A549 (cell line): ENCODE data around the gene PAQR6. TPM values are rescaled to one million over a fixed set of nuclear protein-coding genes. Genes with fewer than 3 reads are reported as not detected.

Source experiments
- ATAC-seq, 2 experiments: fragments of 200-7000 bp in 1 of 2; fragments of >200 bp in 1 of 2; cut with Nextera tagmentation in 1 of 2; cut with Tn5 transposase in 1 of 2; 3 replicates each; pipeline versions ENCODE4 v1.8.0 to v1.9.1; 2018 to 2020; ENCODE audit warnings: mild to moderate bottlenecking in 1 of 2, moderate library complexity in 1 of 2
- CTCF ChIA-PET: fragments of 300-600 bp; sonication (Branson Sonifier 250); formaldehyde crosslinking; extraction: SDS; loops from one replicate; lab custom pipeline; 2021; ENCODE audit warnings: antibody characterized with exemption, inconsistent platforms; lab: Yijun Ruan, JAX
- POLR2A ChIA-PET: fragments of 350-600 bp; formaldehyde crosslinking; extraction: SDS; loops from one replicate; lab custom pipeline; 2021; ENCODE audit warnings: antibody characterized with exemption, inconsistent platforms; lab: Yijun Ruan, JAX
- DNase-seq, 2 experiments: peaks; one replicate each; pipeline versions ENCODE4 v3.0.0 to v3.0.0-alpha.2; 2011 to 2016; ENCODE audit warnings: low read depth in 1 of 2, low spot score in 1 of 2
- FAIRE-seq: peaks from 2 replicates; lab custom pipeline; 2011; peaks lifted over from hg19 to GRCh38; lab: Jason Lieb, UNC
- H3K27ac ChIP-seq, 2 experiments: fragments of >200 bp; sonication (Bioruptor Twin); formaldehyde crosslinking; 3 replicates each; pipeline ENCODE4 v1.5.1; 2016 to 2017
- H3K4me1 ChIP-seq: fragments of >200 bp; sonication (Bioruptor Twin); formaldehyde crosslinking; 3 replicates; pipeline ENCODE4 v1.6.1; 2016
- H3K4me2 ChIP-seq: fragments of >200 bp; sonication (Bioruptor Twin); formaldehyde crosslinking; 3 replicates; pipeline ENCODE4 v1.6.1; 2016
- H3K4me3 ChIP-seq: fragments of >200 bp; sonication (Bioruptor Twin); formaldehyde crosslinking; 3 replicates; pipeline ENCODE4 v1.5.1; 2016
- H3K9me3 ChIP-seq: fragments of >200 bp; sonication (Bioruptor Twin); formaldehyde crosslinking; 3 replicates; pipeline ENCODE4 v1.6.1; 2016
- CBX8 ChIP-seq: fragments of 200-600 bp; sonication (generic); IDR thresholded peaks from 2 replicates; pipeline ENCODE4 v1.6.1; 2016
- ESRRA ChIP-seq: fragments of 150-350 bp; IDR thresholded peaks from 2 replicates; pipeline ENCODE4 v1.6.1; 2014; ENCODE audit warnings: mild to moderate bottlenecking, low read length, borderline replicate concordance
- FOSB ChIP-seq: fragments of 250-450 bp; sonication (Bioruptor Pico); IDR thresholded peaks from 2 replicates; pipeline ENCODE4 v1.5.0; 2020; ENCODE audit warnings: mild to moderate bottlenecking, moderate library complexity
- HDAC2 ChIP-seq: fragments of 200-600 bp; sonication (generic); IDR thresholded peaks from 2 replicates; pipeline ENCODE4 v1.6.1; 2016
- HES2 ChIP-seq: fragments of >200 bp; sonication (Bioruptor Twin); formaldehyde crosslinking; IDR thresholded peaks from 2 replicates; pipeline ENCODE4 v1.6.1; 2016
- HOXB13 ChIP-seq: fragments of 250-450 bp; sonication (Bioruptor Pico); IDR thresholded peaks from 2 replicates; pipeline ENCODE4 v1.5.0; 2020; ENCODE audit warnings: low read depth, mild to moderate bottlenecking, moderate library complexity
- JUN ChIP-seq, 2 experiments: fragments of >200 bp; sonication (Bioruptor Twin); formaldehyde crosslinking; IDR thresholded peaks; 2 replicates in 1 of 2; 3 replicates in 1 of 2; pipeline ENCODE4 v1.6.1; 2016 to 2017
- KDM5A ChIP-seq: fragments of 200-600 bp; sonication (generic); IDR thresholded peaks from 2 replicates; pipeline ENCODE4 v1.6.1; 2016; ENCODE audit warnings: antibody characterized with exemption, mild to moderate bottlenecking
- MAFK ChIP-seq: fragments of 450-650 bp; IDR thresholded peaks from 2 replicates; pipeline ENCODE4 v1.6.1; 2014; ENCODE audit not compliant: partially characterized antibody
- MAX ChIP-seq: IDR thresholded peaks from 2 replicates; pipeline ENCODE4 v1.6.1; 2012
- MYC ChIP-seq: IDR thresholded peaks from 2 replicates; pipeline ENCODE4 v1.6.1; 2012; ENCODE audit warnings: mild to moderate bottlenecking, inconsistent platforms, low read length, improper control_type of control experiment, borderline replicate concordance
- NFE2L2 ChIP-seq: fragments of 150-350 bp; conservative IDR thresholded peaks from 2 replicates; pipeline ENCODE4 v1.6.1; 2014; ENCODE audit warnings: low read length
- NR3C1 ChIP-seq: fragments of >200 bp; sonication (Bioruptor Twin); formaldehyde crosslinking; IDR thresholded peaks from 3 replicates; pipeline ENCODE4 v1.6.1; 2017
- PHF8 ChIP-seq: fragments of 200-600 bp; sonication (generic); IDR thresholded peaks from 2 replicates; pipeline ENCODE4 v1.6.1; 2016; ENCODE audit warnings: low read depth, mild to moderate bottlenecking, antibody characterized with exemption, moderate library complexity, borderline replicate concordance
- POLR2A ChIP-seq: IDR thresholded peaks from 2 replicates; pipeline ENCODE4 v1.6.1; 2012; ENCODE audit warnings: mild to moderate bottlenecking, low read length
- RARB ChIP-seq: fragments of 250-450 bp; sonication (Bioruptor Pico); IDR thresholded peaks from 2 replicates; pipeline ENCODE4 v1.8.0; 2021; ENCODE audit warnings: mild to moderate bottlenecking, moderate library complexity
- REST ChIP-seq: fragments of 200-600 bp; sonication (generic); IDR thresholded peaks from 2 replicates; pipeline ENCODE4 v1.6.1; 2016; ENCODE audit warnings: antibody characterized with exemption, mild to moderate bottlenecking, moderate library complexity
- SMC3 ChIP-seq: fragments of >200 bp; sonication (Bioruptor Twin); formaldehyde crosslinking; IDR thresholded peaks from 3 replicates; pipeline ENCODE4 v1.6.1; 2018; ENCODE audit warnings: inconsistent platforms
- ZC3H11A ChIP-seq: fragments of 450-650 bp; IDR thresholded peaks from 2 replicates; pipeline ENCODE4 v1.6.1; 2014; ENCODE audit warnings: antibody characterized with exemption, mild to moderate bottlenecking
- ZNF302 ChIP-seq: fragments of 250-450 bp; sonication (Bioruptor Pico); IDR thresholded peaks from 2 replicates; pipeline ENCODE4 v1.9.0; 2021; ENCODE audit warnings: inconsistent platforms, mild to moderate bottlenecking, moderate library complexity
- WGBS: methylation state at CpG from one replicate; pipeline ENCODE4 v1.1.6; 2017; ENCODE audit errors: missing lambda C conversion rate; 5-methylcytosine and 5-hydroxymethylcytosine counted together
- polyA minus RNA-seq: library from RNA; depleted of rRNA, polyadenylated mRNA; stranded (reverse); fragments of >200 nt; gene quantifications from 2 replicates; pipeline ENCODE4 v1.2.3, GENCODE V29; 2011; rRNA and poly(A)+ RNA removed
- polyA plus RNA-seq, 4 experiments: library from polyadenylated mRNA; depleted of rRNA in 3 of 4; stranded (reverse); fragments of >200 nt; fragmentation: RNase III in 1 of 4; extraction: RNeasy Plus Mini Kit Qiagen cat#74134 plus additional on column Dnase treatment in 1 of 4; gene quantifications; 2 replicates in 3 of 4; 3 replicates in 1 of 4; pipeline ENCODE4 v1.2.3, GENCODE V29; 2011 to 2017
- TF ChIP-seq, protein P1 (sequence below): fragments of >200 bp; sonication (Bioruptor Twin); formaldehyde crosslinking; IDR thresholded peaks from 3 replicates; pipeline ENCODE4 v1.6.1; 2016
- TF ChIP-seq, protein P2 (sequence below): IDR thresholded peaks from 2 replicates; pipeline ENCODE4 v1.6.1; 2012; ENCODE audit warnings: low read depth, borderline replicate concordance
- TF ChIP-seq, protein P3 (sequence below): fragments of 450-650 bp; IDR thresholded peaks from 2 replicates; pipeline ENCODE4 v1.6.1; 2014; ENCODE audit warnings: antibody characterized with exemption
- TF ChIP-seq, protein P4 (sequence below): IDR thresholded peaks from 2 replicates; pipeline ENCODE4 v1.6.1; 2012

The PAQR6 gene
- 2.4 and 2.8 TPM in 2 replicates for polyA plus RNA-seq (2011; rRNA removed)
- polyA plus RNA-seq (2012; cell fraction: cytosol; rRNA removed): 2.1 and 3.1 TPM in 2 replicates
- 42.4 and 46.8 TPM in 2 replicates for polyA plus RNA-seq (2012; cell fraction: nucleus; rRNA removed)
- 5.6 to 10.6 TPM (median 8.6 TPM) in 3 replicates for polyA plus RNA-seq (2017; fragmentation: RNase III; extraction: RNeasy Plus Mini Kit Qiagen cat#74134 plus additional on column Dnase treatment)
- 0.29 and 1.1 TPM in 2 replicates for polyA minus RNA-seq

GRCh38 chr1:156247460-156248322 lies at the start of gene PAQR6:
PAQR6 (minus strand) TSS chr1:156248056; CDS start chr1:156246731, 1,325 bp downstream.
- no peak within 1 kb of the TSS for H3K27ac ChIP-seq
- H3K4me1 ChIP-seq: peaks cover 12% of the 10 kb centered on the region
- FAIRE-seq: no peak
- H3K4me3 ChIP-seq: no peak within 1 kb of the TSS
- peak within 1 kb of the TSS; percentile 10; the same call in 1 of the 3 replicates for H3K4me2 ChIP-seq
- WGBS: 81% methylated on average over 11 of the region's 16 CpGs
- TF ChIP-seq ESRRA: no peak
- TF ChIP-seq KDM5A: no peak
- TF ChIP-seq, protein P1, sequence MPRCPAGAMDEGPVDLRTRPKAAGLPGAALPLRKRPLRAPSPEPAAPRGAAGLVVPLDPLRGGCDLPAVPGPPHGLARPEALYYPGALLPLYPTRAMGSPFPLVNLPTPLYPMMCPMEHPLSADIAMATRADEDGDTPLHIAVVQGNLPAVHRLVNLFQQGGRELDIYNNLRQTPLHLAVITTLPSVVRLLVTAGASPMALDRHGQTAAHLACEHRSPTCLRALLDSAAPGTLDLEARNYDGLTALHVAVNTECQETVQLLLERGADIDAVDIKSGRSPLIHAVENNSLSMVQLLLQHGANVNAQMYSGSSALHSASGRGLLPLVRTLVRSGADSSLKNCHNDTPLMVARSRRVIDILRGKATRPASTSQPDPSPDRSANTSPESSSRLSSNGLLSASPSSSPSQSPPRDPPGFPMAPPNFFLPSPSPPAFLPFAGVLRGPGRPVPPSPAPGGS: no peak
- TF ChIP-seq ZNF302 (CRISPR knock-in tag): no peak
- TF ChIP-seq RARB (CRISPR knock-in tag): no peak
- no peak for TF ChIP-seq SMC3
- no peak for TF ChIP-seq CBX8
- TF ChIP-seq FOSB (CRISPR knock-in tag): no peak
- TF ChIP-seq, all 56 proteins: peak for 0
- CTCF ChIA-PET: interaction anchor here (0.5 to 3.1 kb wide), 4 partner anchors 13 to 309 kb away, joined by 3 to 17 read pairs (median 4); no protein-coding TSS in a partner anchor
- POLR2A ChIA-PET: interaction anchor here (0.6 to 1.1 kb wide), 2 partner anchors 35 to 37 kb away, joined by 3 to 8 read pairs; partner anchors contain the start of gene PMF1
- DNase-seq (no peak), ATAC-seq (peak; percentile 12 to 20; a peak in 4 of 6 replicates)
- H3K9me3 ChIP-seq: no peaks in the 10 kb centered on the region

DNA sequence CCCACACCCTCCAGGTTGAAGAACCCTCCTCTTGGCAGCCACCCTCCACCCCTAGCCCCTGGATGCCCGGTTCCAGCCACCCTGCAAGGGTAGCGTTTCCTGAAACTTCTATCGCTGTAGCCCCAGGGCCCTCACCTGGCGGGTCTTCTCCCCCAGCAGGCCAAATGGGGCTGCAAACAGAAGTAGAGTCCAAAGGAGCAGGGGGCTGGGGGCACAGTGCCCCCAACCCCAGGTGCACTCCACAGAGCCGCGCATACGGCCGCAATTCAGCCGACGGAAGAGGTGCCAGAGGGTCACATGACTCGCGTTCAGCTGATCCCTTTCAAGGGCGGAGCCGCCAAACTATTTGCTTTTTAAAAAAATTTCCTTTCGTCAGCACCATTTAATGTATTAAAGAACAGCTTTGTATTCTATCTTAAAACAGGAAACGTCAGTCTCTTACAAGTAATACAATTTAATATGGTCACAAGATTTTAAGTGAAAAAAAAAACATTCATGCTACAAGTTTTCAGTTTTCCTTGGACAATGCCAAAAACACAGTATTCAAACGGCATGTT lies 47.6 kb upstream of the PAQR6 start, which contains the start of gene GLMP:
GLMP (minus strand) TSS at position 289 of the 557 bp plus-strand sequence; CDS start at position 255, 34 bp downstream.
- ATAC-seq (peak; percentile 62 to 68), FAIRE-seq (no peak), DNase-seq (peak; percentile 64 to 66)
- Histone ChIP-seq H3K4me3 (peak within 1 kb of the TSS; percentile 71), H3K4me1 (peaks cover 4% of the 10 kb centered on the region; the same call in 2 of the 3 replicates), H3K27ac (peak within 1 kb of the TSS; percentile 80 to 89), H3K4me2 (peak within 1 kb of the TSS; percentile 80), H3K9me3 (no peaks in the 10 kb centered on the region)
- TF ChIP-seq ZC3H11A: no peak
- TF ChIP-seq ZNF302 (CRISPR knock-in tag): no peak
- no peak for TF ChIP-seq REST
- TF ChIP-seq KDM5A: peak; percentile 87
- 0 out of 2 replicates have a peak, but pooled peaks have one; percentile 18 for TF ChIP-seq PHF8
- no peak for TF ChIP-seq NR3C1
- TF ChIP-seq, protein P2, sequence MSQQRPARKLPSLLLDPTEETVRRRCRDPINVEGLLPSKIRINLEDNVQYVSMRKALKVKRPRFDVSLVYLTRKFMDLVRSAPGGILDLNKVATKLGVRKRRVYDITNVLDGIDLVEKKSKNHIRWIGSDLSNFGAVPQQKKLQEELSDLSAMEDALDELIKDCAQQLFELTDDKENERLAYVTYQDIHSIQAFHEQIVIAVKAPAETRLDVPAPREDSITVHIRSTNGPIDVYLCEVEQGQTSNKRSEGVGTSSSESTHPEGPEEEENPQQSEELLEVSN: peak; percentile 55; the same call in 1 of the 2 replicates
- TF ChIP-seq MAFK: peak; percentile 64
- peak in 1 of 2 experiments; percentile 50; a peak in 1 of 5 replicates for TF ChIP-seq JUN (IDR thresholded peaks at IDR 0.05)
- TF ChIP-seq POLR2A: peak; percentile 62
- TF ChIP-seq HOXB13 (CRISPR knock-in tag): 0 out of 2 replicates have a peak, but pooled peaks have one; percentile 22
- TF ChIP-seq, protein P3, sequence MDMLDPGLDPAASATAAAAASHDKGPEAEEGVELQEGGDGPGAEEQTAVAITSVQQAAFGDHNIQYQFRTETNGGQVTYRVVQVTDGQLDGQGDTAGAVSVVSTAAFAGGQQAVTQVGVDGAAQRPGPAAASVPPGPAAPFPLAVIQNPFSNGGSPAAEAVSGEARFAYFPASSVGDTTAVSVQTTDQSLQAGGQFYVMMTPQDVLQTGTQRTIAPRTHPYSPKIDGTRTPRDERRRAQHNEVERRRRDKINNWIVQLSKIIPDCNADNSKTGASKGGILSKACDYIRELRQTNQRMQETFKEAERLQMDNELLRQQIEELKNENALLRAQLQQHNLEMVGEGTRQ: peak; percentile 95
- TF ChIP-seq MAX: peak; percentile 67; the same call in 1 of the 2 replicates
- TF ChIP-seq HDAC2: no peak
- no peak for TF ChIP-seq NFE2L2
- TF ChIP-seq MYC: no peak
- TF ChIP-seq, protein P1: 0 out of 3 replicates have a peak, but pooled peaks have one; percentile 29
- no peak for TF ChIP-seq HES2
- TF ChIP-seq, protein P4, sequence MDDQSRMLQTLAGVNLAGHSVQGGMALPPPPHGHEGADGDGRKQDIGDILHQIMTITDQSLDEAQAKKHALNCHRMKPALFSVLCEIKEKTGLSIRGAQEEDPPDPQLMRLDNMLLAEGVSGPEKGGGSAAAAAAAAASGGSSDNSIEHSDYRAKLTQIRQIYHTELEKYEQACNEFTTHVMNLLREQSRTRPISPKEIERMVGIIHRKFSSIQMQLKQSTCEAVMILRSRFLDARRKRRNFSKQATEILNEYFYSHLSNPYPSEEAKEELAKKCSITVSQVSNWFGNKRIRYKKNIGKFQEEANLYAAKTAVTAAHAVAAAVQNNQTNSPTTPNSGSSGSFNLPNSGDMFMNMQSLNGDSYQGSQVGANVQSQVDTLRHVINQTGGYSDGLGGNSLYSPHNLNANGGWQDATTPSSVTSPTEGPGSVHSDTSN: 0 out of 2 replicates have a peak, but pooled peaks have one; percentile 34
- POLR2A ChIA-PET: interaction anchor here (0.7 to 3.2 kb wide), 2 partner anchors 9 to 12 kb away, joined by 4 to 16 read pairs; partner anchors contain the start of genes SMG5 and TMEM79
- CTCF ChIA-PET: interaction anchor here (0.6 kb wide), 1 partner anchor 154 kb away, joined by 3 read pairs; no protein-coding TSS in a partner anchor
- WGBS: under 1% methylated on average over 15 of the region's 17 CpGs
